Activated gamma-delta T cell (primary cell): ENCODE results near the gene PAWR.

ENCODE experiments used
- DNase-seq: peaks from one replicate; lab custom pipeline; 2025; lab: John Stamatoyannopoulos, UW
- total RNA-seq, 2 donors: gene quantifications; one replicate each; lab custom pipeline; 2026; lab: John Stamatoyannopoulos, UW

PAWR gene, protein sequence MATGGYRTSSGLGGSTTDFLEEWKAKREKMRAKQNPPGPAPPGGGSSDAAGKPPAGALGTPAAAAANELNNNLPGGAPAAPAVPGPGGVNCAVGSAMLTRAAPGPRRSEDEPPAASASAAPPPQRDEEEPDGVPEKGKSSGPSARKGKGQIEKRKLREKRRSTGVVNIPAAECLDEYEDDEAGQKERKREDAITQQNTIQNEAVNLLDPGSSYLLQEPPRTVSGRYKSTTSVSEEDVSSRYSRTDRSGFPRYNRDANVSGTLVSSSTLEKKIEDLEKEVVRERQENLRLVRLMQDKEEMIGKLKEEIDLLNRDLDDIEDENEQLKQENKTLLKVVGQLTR
- total RNA-seq: 11.1 to 20.7 reads per million in 2 donors

DNA sequence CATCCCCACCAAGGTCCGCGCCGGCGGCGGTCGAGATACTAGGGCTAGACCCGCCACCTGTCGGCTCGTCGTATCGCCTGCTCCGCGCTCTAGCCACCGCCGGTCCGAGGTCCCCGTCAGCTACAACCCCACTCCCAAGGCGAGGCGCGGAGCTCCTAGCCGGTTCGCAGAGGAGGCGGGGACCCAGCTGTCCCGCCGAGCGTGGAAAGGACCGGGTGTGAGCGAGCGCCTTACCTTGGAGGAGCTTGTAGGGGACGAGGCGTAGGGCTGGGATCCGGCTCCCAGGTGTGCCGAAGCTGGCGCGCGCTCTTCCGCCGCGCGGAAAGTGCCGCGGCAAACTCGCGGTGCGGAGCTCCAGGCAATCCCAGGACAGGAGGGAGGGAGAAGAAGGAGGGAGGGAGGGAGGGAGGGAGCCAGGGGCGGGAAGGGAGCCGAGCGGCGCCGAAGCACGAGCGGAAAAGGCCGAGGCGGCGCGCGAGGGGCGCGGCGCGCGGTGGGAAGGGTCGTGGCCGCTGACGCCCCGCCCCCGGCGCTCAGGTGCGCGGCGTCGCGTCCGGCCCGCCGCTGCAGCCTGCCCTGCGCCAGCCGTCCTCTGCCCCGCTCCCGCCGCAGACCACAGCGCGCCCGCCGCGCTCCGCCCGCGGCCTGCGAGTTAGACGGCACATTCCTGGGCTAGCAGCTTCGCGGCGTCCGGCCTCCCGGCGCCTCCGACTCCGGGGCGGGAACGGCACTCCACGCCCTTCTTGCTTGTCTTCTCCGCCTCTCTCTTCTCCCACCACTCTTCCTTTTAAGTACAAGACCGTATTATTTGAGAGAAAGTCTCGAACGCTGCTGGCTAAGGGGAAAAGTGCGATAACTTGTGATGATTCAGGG lies at the start of gene PAWR:
Gene PAWR, minus strand, starts transcription at position 327 of the 873 bp plus-strand sequence. CDS start 720 bp downstream, outside the sequence.
- no peak for DNase-seq

DNA sequence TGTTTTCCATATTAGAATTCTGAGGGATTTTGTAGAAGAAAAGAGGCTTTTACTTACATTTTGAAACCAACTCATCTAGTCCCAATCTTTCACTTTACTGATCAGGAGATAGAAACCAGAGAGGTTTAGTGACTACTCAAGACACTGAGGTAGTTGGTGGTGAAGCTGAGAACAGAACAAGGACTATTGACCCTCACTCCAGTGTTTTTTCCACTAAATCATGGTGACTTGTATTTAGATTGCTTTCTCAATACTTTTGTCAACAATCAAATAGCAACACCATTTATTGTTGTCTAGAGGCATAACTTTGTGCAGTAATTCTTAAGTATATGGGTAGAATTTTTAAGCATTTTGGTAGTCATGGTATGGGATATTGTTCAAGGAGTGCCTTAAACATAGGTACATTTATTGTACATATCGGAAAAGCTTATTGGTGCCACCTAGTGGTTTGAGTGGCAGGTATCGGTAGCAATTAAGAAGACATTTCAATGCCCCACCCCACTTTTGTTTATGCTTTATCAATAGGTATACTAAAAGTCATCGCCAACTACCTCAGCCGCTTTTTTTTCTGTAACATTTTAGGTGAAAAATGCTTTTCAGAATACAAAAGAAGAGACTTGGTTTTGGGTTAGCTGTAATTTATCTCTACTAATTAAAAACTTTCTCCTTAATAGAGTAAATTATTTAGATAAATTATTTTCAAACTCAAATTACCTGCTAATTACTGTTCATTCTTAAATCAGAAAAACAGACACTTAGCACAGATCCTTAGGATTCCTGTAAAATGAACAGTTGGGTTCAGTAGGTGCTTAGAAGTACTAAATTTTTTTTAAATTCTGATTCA lies 47.3 kb upstream of the PAWR start:
- no peak for DNase-seq

DNA sequence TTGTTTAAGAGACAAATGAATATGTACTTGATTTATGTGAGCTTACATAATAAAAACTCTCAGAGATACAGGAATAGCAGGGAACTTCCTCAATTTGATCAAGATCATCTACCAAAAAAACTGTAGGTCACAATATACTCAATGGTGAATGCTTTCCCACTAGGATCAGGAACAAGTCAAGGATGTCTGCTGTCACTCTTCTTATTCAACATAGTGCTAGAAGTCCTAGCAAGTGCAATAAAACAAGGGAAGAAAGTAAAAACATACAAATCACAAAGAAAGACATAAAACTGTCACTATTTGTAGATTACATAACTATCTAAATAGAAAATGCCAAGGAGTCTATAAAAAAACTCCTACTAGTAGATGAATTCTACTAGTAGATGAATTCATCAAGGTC lies 41.9 kb upstream of the PAWR start:
- DNase-seq: no peak

DNA sequence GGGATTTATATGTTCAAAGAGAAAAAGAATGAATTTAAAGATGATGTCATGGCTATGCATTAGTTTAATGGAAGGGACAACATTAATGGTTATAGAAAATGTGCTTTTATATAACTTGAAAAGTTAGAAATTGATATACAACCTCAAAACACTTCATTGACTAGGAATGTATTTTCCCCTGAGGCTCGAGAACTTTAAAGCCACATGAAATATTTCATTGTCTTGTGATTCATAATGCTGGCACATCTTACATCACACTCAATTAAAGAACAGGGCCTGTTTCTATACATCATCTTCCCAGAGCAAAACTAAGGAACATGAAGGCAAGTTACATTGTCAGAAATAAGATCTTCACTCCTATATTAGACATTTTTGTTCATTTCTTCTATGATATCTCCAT lies 35.2 kb upstream of the PAWR start:
- no peak for DNase-seq

DNA sequence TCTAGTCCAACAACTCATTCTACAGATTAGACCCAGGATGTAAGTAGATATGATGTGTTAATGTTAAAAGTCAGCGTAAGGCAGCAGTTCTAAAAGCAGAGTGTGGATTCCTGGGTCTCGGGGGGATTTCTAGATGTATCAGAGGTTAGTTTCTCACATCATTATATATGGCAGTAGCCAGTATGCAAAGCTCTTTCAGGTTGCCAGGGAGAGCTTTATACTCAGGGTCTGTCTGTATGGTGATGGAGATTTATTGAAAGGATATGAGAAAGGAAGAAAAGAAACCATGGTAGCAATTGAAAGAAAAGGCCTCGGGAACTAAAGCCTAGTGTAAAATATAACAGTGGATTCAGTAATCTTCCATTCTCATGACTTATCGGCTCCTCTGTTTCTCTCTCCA lies 26.2 kb upstream of the PAWR start:
- DNase-seq: no peak

DNA sequence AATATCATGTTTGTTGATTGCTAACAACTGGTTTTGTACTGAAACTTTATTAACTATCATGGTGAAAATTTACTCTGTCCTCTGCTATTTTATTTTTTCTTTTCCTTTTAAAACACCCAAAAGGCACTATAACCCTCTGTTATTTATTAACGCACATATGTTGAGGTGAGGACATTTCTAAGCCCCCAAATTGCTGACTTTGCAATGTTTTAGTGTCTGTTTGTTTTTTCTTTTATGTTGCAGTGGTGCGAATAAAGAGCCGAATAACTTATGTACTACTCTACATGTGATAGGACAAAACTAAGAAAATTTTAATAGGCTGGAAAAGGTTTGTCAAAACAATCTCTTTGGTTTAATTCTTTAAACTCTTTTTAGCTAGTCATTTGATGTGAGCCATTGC lies 24.5 kb upstream of the PAWR start:
- DNase-seq: no peak

DNA sequence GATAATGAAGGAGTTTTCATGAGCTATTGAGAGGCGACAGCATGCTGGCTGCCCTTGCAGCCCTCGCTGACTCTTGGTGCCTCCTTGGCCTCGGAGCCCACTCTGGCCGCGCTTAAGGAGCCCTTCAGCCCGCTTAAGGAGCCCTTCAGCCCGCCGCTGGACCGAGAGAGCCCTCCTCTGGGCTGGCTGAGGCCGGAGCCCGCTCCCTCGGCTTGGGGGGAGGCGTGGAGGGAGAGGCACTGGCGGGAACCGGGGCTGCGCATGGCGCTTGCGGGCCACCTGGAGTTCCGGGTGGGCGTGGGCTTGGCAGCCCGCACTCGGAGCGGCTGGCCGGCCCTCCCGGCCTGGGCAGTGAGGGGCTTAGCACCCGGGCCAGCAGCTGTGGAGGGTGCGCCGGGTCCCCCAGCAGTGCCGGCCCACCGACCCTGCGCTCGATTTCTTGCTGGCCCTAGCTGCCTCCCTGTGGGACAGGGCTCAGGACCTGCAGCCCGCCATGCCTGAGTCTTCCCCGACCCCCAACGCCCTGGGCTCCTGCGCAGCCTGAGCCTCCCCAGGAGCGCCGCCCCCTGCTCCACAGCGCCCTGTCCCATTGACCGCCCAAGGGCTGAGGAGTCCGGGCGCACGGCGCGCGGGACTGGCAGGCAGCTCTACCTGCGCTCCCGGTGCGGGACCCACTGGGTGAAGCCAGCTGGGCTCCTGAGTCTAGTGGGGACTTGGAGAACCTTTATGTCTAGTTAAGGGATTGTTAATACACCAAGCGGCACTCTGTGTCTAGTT lies 20.1 kb upstream of the PAWR start:
- DNase-seq: no peak

DNA sequence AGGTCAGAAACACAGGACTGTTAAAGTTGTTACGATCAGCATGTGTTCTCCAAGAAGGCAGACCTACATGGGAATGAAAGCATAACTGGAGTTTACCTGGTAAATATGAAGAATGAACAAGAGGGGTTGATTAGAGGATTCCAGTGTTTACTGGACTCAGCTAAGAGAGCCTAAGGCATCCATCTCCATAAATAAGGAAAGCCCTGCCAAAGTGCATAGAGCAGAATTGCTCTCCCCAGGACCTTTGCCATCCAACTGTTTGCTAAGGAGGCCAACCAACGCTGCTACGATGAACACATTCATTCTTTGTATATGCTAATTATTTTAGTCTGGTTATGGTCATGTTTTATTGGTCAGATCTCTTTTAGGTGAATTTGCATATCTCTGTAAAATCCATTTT lies 17.1 kb upstream of the PAWR start:
- DNase-seq: no peak

DNA sequence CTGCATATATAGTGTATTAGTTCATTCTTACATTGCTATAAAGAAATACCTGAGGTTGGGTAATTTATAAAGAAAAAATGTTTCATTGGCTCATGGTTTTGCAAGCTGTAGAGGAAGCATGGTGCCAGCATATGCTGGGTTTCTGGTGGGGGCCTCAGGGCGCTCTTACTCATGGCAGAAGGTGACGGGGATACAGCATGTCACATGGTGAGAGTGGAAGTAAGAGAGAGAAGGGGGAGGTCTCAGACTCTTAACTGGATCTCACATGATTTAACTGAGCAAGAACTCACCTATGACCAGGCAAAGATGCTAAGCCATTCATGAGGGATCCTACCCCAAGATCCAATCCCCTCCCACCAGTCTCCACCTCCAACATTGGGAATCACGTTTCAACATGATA lies 15.9 kb upstream of the PAWR start:
- no peak for DNase-seq

DNA sequence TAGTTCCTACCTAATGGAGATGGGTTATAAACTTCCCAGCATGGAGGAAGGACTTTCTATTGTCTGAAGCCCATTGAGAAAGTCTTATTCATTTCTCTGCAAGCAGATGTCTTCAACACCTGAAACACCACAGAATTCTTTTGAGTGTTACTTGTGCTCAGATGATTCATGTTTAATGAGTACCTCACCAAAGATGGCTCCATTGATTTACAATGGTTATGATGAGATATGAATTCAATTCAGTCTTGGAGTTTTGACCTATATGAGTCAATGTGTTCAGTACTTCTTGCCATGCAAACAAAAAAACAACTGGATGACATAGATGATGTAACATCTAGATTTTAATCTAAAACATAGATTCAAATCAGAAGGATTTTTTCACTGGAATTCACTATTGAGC lies 15.4 kb upstream of the PAWR start:
- no peak for DNase-seq

DNA sequence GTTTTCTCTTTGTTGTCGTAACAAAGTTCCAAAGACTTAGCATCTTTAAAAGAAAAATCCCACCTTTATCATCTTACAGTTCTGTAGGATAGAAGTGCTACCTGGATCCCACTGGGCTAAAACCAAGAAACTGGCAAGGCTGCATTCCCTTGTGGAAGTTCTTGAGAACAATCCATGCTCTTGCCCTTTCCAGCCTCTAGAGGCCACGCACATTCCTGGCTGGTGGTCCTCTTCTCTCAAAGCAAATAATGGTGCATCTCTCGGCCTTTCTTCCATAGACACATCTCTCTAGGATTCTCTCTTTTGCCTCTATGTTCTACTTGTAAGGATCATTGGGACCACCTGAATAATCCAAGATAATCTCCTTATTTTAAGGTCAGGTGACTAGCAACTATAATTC lies 8.2 kb upstream of the PAWR start:
- no peak for DNase-seq

DNA sequence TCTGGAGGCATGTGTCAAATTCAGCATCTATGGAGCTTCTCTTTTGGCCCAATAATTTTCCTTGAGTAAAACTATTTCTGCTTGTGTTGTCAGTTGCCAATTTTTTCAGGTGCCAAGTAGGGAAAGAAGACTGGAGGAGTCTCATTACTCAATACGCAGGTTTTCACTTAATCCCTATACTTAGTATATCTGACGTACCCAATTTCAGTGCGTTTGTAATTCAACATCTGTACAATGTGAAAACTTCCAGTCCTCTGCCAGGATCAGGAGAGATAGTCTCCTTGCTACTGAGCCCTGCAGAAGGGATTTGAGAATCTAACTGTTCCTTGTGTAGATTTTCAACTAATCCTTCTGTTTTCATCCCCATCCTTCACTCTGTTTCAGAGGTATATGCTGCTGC lies 5.7 kb upstream of the PAWR start:
- DNase-seq: no peak

DNA sequence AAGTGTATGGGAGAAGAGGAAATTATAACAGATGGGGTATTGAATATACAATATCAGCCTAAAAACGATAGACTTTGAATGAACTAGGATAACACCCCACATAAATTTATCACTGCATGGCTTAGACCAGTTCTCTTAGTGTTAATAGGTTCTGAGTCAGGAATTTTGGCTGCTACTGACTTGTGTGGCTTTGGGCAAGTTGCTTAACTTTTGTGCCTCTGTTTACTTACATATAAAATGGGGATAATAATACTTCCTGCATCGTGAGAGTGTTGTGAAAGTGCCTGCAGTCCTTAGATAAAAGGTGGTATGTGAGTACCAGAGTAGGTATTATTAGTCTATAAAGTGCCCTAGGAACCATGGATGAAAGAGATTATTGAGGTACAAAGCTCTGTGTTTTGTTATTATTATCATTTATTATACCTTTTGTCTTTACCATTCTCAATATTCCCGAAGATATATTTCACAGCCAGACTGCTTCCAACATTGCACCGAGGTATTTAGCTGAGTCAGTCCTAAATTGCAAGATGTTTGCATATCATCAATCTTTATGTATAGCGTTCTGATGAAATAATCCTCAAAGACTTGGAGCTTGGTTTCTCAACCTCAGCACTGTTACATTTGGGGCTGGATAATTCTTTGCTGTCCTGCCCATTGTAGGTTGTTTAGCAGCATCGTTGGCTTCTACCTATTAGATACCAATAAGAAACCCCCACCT lies 2.3 kb upstream of the PAWR start:
- no peak for DNase-seq

DNA sequence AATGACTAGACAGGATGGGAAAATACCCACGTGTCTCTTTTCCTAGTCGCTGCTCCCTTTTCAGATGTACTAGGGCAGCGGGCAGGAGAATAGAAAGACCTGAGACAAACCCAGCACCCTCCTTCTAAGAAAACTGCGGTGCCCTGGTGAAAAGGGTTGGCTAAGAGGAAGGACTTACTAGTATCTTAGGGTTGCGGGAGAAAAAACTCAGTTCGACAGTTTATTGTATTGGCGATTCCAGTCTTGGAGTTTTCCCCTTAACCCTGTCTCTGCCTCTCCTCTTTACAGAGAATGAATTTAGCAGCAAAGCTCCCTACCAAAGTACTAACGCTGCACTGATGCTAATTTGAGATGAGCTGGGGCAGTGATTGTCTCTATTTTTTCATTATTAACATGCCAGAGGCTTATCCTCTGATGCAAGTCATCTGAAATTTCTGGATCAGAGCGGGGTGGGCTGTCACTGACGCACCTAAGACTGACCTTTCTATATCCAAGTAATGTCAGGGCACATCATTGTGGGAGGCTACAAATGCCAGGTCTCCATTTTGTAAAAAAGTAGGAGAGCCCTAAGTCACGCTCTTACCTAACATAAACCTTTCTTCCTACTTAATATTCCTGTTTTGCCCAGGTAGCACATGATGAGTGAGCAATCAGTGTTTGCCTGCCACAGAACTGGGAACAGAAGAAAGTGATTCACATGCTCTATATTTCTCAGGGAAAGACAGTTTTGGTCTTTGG lies 916 bp upstream of the PAWR start:
- no peak for DNase-seq

DNA sequence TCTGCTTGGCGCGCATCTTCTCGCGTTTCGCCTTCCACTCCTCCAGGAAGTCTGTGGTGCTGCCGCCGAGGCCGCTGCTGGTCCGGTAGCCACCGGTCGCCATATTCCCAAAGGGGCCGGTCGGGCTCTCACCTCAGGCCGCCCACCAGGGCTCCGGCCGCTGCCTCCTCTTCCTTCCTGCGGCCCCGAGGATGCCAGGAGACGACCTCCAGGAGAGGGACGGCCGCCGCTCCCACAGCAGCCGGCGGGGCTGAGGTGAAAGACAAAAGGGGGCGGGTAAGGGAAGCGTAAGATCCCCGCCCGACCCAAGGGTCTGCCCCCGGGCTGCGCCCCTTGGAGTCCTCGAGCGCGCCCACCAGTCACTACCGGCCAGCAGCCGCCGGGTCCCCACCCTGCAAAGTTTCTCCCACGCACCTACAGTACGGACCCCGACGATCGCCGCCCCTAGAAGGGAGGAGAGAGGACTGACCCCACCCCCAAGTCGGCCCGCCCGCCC lies 574 bp downstream of the PAWR start:
- DNase-seq: no peak

DNA sequence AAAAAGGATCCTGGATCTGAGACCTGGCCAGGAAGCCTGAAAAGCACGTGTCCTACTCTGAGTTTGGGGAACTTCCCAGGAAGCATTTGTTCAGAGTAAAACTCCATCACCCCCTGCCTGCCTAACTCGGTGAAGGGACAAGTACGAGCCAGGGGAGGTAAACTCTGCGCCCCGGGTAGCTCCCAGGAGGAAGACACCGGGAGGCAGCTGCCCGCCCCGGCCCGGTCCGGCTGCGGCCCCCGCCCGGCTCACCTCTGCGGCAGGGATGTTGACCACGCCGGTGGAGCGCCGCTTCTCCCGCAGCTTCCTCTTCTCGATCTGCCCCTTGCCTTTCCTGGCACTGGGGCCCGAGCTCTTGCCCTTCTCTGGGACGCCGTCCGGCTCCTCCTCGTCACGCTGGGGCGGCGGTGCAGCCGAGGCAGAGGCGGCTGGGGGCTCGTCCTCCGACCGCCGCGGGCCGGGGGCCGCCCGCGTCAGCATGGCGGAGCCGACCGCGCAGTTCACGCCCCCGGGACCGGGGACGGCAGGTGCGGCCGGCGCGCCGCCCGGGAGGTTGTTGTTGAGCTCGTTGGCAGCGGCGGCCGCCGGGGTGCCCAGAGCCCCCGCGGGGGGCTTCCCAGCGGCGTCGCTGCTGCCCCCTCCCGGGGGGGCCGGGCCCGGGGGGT lies 1.2 kb downstream of the PAWR start:
- DNase-seq: no peak

DNA sequence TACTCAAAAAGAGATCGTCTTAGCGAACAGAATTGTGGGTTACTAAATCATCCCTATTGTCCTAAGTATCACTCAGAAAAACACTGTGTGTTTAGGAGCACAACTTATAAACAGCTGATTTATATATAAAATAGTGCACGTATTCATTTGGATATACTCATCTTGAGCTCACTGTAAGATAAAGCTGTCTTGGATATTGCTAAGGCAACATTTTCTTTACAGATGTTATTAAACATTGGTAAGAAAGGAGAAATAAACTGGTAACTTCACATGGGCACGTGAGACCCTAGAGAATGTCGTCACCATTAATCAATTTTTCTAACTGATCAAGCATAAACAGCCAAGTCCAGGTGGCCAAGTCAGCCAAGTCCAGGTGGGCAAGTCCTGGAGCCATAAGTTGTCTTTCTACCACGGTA lies 1.7 kb downstream of the PAWR start:
- DNase-seq: no peak

DNA sequence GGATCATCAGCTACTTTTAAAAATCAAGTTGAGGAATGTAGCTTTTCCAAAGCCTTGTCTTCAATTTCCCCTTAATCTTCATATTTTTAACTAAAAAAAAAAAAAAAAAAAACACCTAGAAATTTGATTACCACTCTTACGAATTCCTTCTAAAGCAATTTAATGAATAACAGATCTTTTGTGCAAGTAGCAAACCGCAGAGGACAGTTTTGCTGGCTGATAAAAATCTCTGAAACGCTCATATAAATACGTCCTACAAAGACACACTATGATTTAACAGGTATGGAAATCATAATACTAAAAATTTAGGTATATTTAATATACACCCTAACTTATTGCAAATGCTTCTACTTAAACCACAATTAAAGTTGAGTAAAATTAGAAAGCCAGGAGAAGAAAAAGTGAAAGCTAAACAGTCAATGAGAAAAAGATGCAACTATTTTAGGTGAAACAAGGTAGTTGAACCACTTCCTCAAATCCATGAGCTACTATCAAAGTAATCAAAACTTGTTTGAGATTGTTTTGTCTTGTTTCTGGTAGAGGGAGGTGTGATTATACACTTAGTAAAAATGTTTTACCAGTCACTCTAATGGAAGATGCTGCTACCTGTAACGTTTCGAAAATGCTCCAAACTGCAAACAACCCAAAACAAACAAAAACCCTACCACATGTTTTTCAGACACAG lies 2.2 kb downstream of the PAWR start:
- DNase-seq: no peak
